ENCODE measurements around the gene UBR1.

UBR1 gene

DNA sequence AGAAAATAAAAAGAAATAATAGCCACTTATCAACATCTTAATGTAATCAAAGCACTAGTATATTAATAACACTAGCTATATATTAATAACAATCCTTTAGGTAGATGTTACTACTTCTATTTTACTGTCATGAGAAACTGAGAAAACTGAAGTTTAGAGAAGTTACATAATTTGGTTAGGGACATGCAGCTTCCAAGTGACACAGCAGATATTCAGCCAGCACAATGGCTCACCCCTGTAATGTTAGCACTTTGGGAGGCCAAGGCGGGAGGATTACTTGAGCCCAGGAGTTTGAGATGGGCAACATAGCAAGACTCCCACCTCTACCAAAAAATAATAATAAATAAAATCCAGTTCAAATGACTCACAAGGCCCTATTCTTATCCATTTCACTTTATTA lies 1.9 kb upstream of the UBR1 start:
- DNase-seq (ENCODE audit: low read depth) = no peak

DNA sequence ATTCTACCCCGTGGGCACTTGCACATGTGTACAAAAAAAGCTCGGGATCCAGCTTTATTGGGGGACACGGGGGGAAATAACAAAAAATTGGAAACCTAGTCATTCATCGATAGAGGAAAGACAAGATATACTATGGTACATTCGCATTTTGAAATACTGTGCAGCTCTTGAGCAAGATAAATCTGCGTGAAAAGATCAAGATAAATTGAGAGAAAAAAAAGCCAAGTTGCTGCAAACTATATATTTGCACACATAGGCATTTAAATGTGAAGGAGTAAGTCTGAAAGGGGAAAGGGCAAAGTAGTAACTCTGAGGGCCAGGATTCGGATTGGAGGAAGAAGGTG lies 620 bp upstream of the UBR1 start:
- DNase-seq (ENCODE audit: low read depth) = no peak

DNA sequence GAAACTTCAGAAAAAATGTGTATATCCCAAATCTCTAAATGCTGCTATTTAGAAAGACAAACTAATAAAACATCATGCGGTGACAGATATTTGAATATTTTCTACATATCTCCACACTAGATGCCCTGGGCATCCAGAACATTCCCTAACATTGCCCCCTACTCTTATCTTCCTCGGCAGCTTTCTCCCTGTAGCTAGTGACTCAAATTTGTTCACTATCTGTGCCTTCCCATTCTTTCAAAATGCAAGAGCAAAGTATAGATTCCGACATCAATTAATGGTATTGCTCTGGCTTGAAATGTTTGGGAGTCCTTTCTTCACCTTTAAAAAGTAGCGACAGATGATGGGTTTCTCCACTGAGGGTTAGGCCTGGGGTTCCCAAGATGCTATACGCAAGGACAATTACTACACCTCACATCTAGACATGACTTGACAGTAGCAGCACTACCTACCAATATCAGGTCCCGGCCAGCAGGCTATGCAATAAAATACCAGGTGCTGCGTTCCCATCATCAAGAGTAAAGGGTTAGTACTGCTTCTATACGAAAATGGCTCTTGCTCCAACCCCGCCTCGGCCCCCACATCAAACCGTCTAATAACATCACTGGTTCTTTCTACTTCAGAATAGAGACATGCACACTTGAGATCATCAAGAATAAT lies 631 bp downstream of the UBR1 start:
- DNase-seq (ENCODE audit: low read depth) = no peak

DNA sequence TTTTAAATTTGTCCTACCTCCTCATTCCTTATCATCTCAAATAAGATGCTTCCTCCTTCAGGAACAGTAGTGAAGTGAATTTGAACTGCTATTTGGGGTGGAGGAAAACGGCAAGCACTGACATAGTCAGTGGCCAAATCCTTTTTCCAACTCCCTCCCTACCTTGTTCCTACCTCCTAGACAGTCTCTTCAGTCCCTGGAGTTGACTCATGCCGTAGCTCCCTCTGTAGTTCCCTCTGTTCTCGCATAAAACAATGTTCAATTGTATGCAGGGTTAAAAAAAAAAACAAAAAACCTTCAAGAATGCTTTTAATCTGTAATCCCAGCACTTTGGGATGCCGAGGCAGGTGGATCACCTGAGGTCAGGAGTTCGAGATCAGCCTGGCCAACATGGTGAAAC lies 1.4 kb downstream of the UBR1 start:
- no peak for DNase-seq (ENCODE audit: low read depth)

DNA sequence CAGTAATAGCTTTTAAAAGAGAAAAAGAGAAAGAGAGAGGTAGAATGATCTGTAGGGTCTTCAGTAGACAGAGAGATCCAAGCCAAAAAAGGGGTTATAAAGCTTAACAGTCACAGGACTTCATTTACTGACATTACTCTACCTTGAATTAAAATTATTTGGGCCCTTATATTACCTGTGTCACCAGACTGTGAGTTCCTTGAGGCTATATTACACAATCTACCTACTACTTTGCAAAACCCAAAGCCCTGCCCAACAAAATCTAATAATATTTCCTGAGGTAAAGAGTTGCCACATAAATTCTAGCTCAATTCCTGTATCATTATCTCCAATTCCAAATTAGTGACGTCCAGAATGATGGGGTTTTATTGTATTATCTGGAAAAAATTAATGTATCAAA lies 1.9 kb downstream of the UBR1 start:
- DNase-seq (ENCODE audit: low read depth) = no peak

DNA sequence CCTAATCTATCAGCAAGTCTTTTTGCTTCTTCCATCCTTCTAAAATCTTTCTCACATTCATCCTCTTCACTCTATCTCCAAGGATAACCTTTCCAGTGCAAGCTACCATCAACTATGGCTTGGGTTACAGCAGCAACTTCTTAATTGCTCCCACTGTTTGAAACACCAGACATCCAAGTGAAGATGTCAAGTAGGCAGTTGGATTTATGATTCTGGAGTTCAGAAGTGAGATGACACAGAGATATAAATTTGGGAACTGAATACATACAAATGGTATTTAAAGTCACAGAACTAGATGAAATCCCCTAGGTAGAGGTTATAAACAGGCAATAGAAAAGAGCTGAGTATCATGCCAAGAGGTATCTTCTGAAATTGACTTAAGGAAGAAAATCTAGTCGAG lies 3.7 kb downstream of the UBR1 start:
- DNase-seq (ENCODE audit: low read depth) = no peak

DNA sequence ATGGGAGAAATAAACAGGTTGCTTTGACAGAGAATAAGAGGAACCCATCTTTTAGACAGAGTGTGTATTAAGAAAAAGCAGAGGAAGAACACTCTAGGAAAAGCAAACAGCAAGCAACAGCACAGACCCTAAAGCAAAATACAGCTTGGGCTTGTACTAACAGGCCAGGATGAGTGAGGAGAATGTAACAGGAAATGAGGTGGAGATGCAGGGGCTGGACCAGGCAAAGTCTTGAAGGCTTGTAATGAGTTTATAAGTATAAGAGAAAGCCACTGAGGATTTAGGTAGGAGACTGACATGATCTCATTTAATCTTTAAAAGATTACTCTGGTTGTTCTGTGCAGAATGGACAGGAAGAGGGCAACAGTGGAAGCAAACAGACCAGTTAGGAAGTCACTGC lies 4.9 kb downstream of the UBR1 start:
- DNase-seq (ENCODE audit: low read depth) = no peak

DNA sequence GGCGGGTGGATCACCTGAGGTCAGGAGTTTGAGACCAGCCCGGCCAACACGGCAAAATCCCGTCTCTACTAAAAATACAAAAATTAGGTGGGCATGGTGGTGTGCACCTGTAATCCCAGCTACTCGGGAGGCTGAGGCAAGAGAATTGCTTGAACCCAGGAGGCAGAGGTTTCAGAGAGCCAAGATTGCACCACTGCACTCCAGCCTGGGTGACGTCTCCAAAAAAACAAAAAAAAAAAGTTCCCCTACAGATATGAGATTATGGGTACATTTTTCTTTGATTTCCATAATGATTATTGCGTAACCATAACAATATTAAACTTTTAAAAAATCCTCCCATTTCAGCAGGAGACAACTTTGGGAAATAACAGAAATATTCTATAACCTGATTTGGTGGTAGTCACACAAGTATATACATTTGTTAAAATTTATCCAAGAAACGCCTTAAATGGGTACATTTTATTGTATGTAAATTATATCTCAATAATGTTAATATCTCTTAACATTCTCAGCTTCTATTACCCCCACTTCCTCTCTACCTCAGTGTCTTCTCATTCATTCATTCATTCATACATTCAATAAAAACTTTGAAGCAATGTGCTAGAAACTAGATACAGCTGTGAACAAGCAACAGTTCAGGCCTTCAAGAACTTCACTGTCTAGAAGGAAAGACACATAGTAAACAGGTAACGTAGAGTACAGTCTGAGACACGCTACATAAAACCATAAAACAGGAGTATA lies 6.6 kb downstream of the UBR1 start:
- DNase-seq (ENCODE audit: low read depth) = no peak

DNA sequence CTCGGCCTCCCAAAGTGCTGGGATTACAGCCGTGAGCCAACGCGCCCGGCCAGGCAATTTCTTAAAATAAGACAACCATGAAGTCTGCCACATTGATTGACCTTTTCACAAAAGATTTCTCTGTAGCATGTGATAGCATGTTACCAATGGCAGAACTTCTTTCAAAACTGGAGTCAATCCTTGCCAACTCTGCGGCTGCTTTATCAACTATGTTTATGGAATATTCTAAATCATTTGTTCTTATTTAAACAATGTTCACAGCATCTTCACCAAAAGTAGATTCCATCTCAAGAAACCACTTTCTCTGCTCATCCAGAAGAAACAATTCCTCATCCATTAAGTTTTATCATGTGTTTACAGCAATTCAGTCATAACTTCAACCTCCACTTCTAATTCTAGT lies 9.4 kb downstream of the UBR1 start:
- no peak for DNase-seq (ENCODE audit: low read depth)

DNA sequence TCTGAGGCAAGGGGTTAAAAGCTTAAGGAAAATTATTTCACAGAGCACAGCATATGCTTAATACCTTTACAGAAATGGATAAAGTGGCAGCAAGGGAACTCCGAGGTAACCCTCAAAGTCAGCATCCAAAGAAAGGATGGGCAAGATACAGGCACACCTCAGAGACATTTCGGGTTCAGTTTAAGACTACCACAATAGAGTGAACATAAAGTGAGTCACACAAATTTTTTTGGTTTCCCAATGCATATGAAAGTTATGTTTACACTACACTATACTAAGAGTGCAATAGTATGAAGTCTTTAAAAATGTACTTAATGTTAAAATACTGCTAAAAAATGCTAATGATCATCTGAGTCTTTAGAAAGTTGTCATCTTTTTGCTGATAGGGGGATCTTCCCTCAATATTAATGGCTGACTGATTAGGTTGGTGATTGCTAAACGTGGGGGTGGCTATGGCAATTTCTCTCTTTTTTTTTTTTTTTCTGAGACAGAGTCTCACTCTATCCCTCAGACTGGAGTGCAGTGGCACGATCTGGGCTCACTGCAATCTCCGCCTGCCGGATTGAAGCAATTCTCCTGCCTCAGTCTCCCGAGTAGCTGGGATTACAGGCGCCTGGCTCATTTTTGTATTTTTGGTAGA lies 10.0 kb downstream of the UBR1 start:
- no peak for DNase-seq (ENCODE audit: low read depth)

DNA sequence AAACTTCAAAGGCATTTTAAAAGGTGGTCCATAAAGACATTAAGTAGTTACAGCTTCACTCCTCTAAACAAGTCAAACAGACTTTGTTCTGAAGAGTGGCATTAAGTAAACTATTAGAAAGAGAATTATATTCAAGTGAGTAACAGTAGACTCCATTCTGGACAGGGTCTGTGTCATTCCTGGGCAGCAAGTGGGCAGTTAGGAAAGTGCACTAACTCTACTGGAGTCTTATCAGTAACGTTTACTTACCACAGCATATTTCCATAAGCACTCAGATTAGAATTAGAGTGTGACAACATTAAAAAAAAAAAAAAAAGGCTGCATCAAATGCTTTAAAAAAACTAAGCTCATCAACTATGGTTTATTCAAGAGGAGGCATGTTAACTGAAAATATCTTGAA lies 10.6 kb downstream of the UBR1 start:
- DNase-seq (ENCODE audit: low read depth) = no peak

DNA sequence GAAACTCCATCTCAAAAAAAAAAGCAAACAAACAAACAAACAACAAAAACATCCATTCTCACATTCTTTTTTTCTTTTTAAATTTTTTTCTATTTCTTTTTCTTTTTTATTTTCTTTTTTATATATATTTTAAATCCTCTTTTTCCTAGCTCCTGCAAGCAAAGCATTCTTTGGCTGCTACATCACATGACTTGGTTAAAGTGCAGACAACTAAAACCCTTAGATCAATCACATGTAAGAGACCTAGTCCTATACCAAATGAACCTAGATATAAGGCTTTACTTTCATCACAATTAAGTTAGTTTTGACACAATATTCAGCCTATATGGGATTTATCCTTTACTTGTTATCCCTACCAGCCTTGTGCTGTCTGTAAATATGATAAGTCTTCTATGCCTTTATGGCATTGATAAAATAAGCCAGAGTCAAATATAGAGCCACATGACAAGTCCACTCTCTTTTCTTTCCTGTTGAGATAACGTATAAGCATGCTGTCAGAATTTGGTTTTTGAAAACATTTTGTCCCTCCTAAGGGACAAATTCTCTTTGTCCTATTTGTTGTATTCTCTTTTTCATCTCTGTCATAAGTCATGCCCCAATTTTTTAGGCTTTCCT lies 11.3 kb downstream of the UBR1 start:
- DNase-seq (ENCODE audit: low read depth) = no peak

DNA sequence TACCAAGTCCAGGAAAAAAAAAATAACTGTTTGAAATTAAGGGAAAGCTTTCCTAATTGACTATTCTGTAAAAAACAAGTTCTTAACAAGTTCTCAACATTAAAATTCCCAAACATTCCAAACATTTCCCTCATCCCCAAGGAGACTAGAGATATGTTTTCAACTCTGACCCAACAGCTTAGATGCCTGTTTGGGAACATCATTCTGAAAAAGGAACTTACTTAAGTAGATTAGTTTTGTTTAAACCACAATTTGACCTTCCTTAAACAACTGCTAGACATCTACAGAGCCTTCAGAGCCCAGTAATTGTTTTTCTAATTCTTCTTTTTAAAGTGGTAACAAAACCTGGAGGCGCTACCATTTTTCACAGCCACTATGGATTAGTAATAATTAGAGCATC lies 12.8 kb downstream of the UBR1 start:
- DNase-seq (ENCODE audit: low read depth) = no peak

DNA sequence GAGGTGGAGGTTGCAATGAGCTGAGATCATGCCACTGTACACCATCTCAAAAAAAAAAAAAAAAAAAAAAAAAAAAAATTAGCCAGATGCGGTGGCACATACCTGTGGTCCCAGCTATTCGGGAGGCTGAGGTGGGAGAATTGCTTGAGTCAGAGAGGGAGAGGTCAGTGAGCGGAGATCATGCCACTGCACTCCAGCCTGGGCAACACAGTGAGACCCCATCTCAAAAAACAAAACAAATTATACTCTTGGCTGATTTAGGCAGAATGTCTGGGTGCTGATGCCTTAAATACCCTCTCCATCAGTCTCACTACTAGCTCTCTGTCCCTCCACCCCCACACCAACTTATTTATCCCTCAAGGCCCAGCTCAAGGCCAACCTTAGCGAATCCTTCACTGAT lies 14.0 kb downstream of the UBR1 start:
- DNase-seq (ENCODE audit: low read depth) = no peak

DNA sequence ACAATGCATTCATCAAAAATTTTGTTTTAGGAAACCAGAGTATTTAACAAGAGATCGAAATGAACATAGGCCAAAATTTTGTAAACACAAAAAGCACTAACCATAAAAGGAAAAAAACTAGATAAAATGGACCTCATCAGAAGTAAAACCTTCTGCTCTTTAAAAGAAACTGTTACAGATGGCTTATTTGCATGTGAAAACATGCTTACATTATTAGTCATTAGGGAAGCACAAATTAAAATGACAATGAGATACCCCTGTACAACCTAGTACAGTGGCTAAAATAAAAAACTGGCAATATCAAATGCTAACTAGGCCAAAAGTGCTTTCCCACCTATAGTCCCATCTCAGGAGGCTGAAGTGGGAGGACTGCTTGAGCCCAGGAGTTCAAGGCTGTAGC lies 19.3 kb downstream of the UBR1 start:
- no peak for DNase-seq (ENCODE audit: low read depth)

DNA sequence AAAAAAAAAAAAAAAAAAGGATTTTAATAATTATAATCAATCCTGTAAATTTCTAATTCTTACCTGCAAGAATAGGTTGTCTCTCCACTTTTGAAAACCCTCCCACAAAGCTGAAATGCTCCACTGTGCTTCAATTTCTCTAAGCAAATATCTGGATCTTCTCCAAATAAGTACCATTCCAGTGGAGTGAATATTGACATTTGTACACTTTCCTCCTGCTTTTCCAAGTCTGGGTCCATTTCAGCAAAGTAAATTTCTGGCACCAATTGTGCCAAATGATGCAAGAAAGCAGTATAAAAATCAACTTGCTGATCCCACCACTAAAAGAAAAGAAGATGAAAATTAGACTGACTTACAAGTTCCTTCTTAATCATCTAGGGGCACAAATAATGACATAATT lies 19.9 kb downstream of the UBR1 start:
- no peak for DNase-seq (ENCODE audit: low read depth)

DNA sequence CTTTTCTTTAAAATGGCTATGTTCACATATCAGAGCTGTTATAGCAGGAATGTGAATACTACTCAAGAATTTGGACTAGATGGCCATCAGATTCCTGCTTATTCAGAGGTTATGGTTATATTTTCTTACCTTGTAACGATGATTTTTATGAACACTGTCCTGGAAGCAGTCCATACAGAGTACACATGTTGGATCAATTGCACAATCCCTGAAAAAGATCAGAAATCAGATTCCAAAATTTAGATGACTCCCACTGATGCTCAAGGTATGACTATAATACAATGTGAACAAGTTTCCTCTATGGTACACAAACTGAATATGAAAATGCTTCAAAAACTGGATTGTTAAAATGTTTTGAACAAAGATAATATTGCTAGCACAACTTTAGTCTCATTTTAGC lies 23.3 kb downstream of the UBR1 start:
- DNase-seq (ENCODE audit: low read depth) = no peak

DNA sequence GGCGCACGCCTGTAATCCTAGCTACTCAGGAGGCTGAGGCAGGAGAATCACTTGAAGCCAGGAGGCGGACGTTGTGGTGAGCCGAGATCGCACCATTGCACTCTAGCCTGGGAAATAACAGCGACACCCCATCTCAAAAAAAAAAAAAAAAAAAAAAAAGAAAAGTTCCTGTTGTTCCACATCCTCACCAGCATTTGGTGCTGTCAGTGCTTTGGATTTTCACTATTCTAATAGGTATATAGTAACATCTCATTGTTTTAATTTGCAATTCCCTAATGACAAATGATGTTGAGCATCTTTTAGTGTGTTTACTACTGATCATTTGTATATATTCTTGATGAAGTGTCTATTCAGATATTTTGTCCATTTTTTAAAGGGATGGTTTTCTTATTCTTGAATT lies 24.6 kb downstream of the UBR1 start:
- no peak for DNase-seq (ENCODE audit: low read depth)

DNA sequence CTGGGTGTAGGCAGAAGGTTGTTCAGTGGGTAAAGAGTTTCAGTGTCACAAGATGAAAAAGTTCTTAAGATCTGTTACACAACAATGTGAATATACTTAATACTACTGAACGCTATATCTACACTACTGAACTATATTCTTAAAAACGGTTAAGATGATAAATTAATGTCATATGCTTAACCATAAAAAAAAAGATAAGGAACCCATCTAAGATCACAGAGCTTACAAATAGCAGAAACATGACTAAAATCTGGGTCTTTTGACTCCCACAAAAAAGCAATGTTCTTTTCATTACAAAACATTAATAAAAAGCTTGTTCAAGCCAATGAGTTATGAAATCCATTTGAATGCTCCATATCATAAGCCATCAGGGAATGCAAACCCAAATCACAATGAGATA lies 34.4 kb downstream of the UBR1 start:
- no peak for DNase-seq (ENCODE audit: low read depth)

DNA sequence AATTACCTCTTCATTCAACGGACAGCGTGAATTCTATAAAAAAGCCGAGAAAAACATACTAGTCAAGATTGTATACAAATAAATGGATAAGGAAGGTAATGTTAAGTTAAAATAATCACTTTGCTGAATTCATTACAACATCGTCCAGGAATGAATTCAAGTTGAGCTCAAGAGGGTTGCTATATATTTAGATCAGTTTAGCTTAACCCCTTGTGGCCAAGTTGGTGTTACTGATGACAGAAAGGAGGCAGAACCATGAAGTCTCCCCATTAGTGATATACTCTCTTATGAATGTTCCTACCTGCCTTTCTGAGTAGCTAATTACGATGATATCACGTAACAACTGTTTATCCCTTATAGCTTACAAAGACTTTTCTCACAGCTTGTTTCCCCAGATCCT lies 34.9 kb downstream of the UBR1 start:
- DNase-seq (ENCODE audit: low read depth) = no peak

DNA sequence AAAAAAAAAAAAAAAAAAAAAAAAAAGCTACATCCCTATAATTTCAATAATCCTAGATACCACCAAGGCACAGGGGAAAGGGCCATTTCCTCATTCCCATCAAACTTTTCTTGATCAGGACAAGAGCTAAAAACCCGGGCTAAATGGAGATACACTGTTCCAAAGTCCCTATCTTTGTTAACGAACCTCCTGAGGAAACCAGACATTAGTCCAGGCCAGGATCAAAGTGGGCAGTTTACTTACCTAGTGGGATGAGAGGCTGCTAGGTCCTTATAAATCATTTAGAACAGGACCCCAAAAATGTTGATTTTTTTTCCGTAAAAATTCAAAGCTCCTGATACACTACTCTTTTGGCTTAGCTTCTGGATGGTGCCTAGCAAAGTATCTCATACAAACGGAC lies 35.6 kb downstream of the UBR1 start:
- DNase-seq (ENCODE audit: low read depth) = no peak

DNA sequence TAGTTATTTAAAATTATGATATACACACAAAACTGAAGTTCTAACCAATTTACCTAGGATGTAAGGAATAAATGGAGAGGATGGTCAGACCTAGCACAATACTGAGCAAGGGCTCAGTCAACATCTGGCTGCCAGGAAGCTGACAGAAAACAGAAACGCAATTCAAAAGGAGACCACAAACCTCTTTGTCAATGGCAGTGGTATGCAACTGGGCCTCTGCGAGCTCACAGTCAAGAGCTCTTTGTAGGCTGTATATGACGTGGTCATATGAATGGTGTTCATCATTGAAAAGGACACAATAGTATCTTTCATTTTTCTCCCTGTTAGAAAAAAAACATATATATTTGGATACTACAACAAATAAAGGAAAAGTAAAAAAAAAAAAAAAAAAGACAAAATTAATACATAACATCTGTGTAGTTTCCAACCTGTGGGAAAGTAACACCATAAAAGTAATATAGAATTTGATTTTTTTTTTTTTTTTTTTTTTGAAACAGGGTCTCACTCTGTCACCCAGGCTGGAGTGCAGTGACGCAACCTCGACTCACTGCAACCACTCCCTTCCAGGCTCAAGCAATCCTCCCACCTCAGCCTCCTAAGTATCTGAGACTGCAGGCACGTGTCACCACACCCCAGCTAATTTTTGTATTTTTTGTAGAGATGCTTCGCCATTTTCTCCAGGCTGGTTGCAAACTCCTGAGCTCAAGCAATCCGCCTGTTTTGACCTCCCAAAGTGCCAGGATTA lies 37.9 kb downstream of the UBR1 start:
- no peak for DNase-seq (ENCODE audit: low read depth)

DNA sequence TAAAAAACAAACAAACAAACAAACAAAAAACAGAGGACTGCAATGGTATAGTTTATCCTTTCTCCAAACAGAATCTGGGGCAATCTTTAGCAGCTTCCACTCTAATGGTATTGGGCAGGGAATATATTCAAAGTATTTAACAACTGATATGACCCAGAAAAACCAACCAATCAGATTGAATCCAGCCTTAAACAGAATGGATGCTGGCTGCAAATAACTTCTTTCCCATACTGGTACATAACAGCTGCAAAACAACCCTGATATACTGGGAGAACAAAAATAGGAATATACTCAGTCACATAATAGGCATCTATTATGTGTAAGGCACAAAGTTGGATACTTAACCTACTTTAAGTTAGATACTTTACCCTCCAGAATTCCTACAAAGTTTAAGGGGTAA lies 49.1 kb downstream of the UBR1 start:
- no peak for DNase-seq (ENCODE audit: low read depth)
